Prostate gland (tissue), 2 donors: ENCODE data around the gene TNFRSF13B. TPM values are rescaled to one million over a fixed set of nuclear protein-coding genes. Genes with fewer than 3 reads are reported as not detected.
"Not testable (repeated sequence)": the region's sequence is repeated elsewhere in the genome, so short reads cannot be mapped to it uniquely, and the experiment has no call there.

Experiments
- DNase-seq: peaks from one replicate; pipeline ENCODE4 v3.0.0-alpha.2; 2019; ENCODE audit warnings: low spot score
- H3K27ac ChIP-seq, 2 donors: fragments of 200-600 bp; sonication (generic); 2 replicates each; pipeline ENCODE4 v1.5.1; 2017 to 2019
- H3K27me3 ChIP-seq: fragments of 200-600 bp; sonication (generic); replicated peaks from 2 replicates; pipeline ENCODE4 v1.5.1; 2019; ENCODE audit not compliant: insufficient read depth
- H3K36me3 ChIP-seq, 2 donors: fragments of 200-600 bp; sonication (generic); 1 replicate in 1 of 2; 2 replicates in 1 of 2; pipeline versions ENCODE4 v1.5.1 to v1.8.1; 2017 to 2019
- H3K4me1 ChIP-seq: fragments of 200-600 bp; sonication (generic); replicated peaks from 2 replicates; pipeline ENCODE4 v1.5.1; 2019
- H3K4me3 ChIP-seq, 2 donors: fragments of 200-600 bp; sonication (generic); 2 replicates each; pipeline ENCODE4 v1.5.1; 2017 to 2019
- H3K9me3 ChIP-seq: fragments of 200-600 bp; sonication (generic); 2 replicates; pipeline ENCODE4 v1.5.1; 2017
- POLR2A ChIP-seq: fragments of 450-650 bp; IDR thresholded peaks from one replicate; pipeline ENCODE4 v1.6.1; 2016; ENCODE audit warnings: antibody characterized with exemption, mild to moderate bottlenecking
- POLR2AphosphoS5 ChIP-seq: sonication (generic); formaldehyde crosslinking; IDR thresholded peaks from one replicate; pipeline ENCODE4 v1.6.1; 2017; ENCODE audit warnings: antibody characterized with exemption
- WGBS: methylation state at CpG from one replicate; pipeline ENCODE4 v1.1.5; 2018; 5-methylcytosine and 5-hydroxymethylcytosine counted together
- intact Hi-C: fragments of 100-400 bp; cut with DNase I; formaldehyde crosslinking; loops from one replicate; pipeline ENCODE4 v1.14.2; 2022
- small RNA-seq, 2 donors: library from RNA; depleted of rRNA; stranded (forward); fragments of <200 nt; gene quantifications; one replicate each; pipeline ENCODE3, GENCODE V24; 2016
- total RNA-seq, 2 donors: library from RNA; depleted of rRNA; stranded (reverse); fragments of >200 nt; gene quantifications; one replicate each; pipeline ENCODE4 v1.1.0, GENCODE V29; 2016
- TF ChIP-seq, protein P1 (sequence below), 4 experiments: fragments of 200-600 bp in 2 of 4; fragments of 450-650 bp in 2 of 4; sonication (generic) in 2 of 4; IDR thresholded peaks; 1 replicate in 3 of 4; 2 replicates in 1 of 4; pipeline ENCODE4 v1.5.1; 2016 to 2019; ENCODE audit warnings: antibody characterized with exemption in 4 of 4, mild to moderate bottlenecking in 2 of 4, moderate library complexity in 2 of 4

The TNFRSF13B gene
- total RNA-seq, 2 donors from 2014 or later, result not detected

DNA sequence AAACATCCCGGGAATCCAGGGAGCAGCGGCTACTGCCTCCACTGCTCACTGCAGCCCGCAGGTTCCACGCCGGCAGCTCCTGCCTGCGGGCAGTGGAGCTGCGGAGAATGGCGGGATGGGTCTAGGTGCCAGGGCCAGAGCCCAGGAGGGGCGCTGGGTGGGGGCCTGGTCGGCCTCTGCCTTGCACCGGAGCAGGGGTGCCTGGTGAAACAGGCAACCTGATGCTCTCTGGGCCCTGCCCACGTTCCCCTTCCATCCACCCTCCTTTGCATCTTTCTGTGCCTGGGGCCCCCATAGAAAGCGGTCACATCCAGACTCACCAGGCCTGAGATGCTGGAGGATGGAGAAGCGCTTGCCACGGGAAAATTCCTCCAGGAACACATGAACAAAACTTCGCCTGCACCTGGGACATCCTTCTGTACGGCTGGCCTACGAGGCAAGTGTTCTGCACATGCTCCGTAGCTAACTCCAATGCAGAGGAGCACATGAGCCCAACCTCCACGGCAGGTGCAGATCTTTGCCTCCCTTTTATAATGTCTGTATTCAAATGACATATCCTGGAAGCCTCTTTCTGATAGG, 79.0 kb downstream of the TNFRSF13B start:
- 91% methylated on average over 20 of the region's 20 CpGs for WGBS
- H3K9me3 ChIP-seq, H3K27ac ChIP-seq, intact Hi-C loops, H3K4me3 ChIP-seq, H3K4me1 ChIP-seq, DNase-seq, H3K27me3 ChIP-seq, H3K36me3 ChIP-seq: not testable (repeated sequence)

DNA sequence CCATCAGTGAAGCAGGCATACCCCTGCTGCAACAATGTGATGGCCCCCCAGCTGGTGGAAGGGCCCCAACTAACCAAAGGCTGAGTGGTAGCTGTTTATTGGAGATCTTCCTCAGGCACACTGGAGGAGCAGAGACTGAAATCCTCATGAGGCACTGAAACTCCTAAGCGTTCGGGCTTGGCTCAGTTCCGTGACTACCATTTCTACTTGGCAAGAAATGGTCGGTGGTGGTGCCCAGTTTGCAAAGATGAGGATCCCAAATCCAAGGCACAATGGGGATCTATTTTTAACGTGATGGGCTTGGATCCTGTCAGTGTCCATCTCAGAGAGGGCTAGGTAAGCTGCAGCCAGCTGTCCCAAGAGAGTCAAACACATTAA, 82.8 kb downstream of the TNFRSF13B start:
- Histone ChIP-seq H3K4me1 (no peaks in the 10 kb centered on the region), H3K36me3 (no peaks in the 10 kb centered on the region), H3K27ac (no peak overlapping the region), H3K9me3 (no peaks in the 10 kb centered on the region), H3K4me3 (no peak overlapping the region), H3K27me3 (no peaks in the 10 kb centered on the region)
- 89% methylated on average over 5 of the region's 5 CpGs for WGBS
- no peak for DNase-seq
- TF ChIP-seq POLR2AphosphoS5 (no peak), POLR2A (no peak)
- TF ChIP-seq, protein P1, sequence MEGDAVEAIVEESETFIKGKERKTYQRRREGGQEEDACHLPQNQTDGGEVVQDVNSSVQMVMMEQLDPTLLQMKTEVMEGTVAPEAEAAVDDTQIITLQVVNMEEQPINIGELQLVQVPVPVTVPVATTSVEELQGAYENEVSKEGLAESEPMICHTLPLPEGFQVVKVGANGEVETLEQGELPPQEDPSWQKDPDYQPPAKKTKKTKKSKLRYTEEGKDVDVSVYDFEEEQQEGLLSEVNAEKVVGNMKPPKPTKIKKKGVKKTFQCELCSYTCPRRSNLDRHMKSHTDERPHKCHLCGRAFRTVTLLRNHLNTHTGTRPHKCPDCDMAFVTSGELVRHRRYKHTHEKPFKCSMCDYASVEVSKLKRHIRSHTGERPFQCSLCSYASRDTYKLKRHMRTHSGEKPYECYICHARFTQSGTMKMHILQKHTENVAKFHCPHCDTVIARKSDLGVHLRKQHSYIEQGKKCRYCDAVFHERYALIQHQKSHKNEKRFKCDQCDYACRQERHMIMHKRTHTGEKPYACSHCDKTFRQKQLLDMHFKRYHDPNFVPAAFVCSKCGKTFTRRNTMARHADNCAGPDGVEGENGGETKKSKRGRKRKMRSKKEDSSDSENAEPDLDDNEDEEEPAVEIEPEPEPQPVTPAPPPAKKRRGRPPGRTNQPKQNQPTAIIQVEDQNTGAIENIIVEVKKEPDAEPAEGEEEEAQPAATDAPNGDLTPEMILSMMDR (IDR thresholded peaks at IDR 0.05), result no peak
- intact Hi-C loops, result no loop called here

Small RNAs within 50 kb of the gene (small RNA-seq; reads per million reads assigned to genes)
- gene AL353996.1, result 0 reads per million in 2 donors

Other genes starting within 250 kb of the TNFRSF13B start
- 100 to 1,000 TPM in 1 of 2 donors, 10 to 100 TPM in 1; 84.3 to 258 TPM for gene MPRIP, start 70.3 kb upstream of the TNFRSF13B start, total RNA-seq
- 10 to 100 TPM in 1 of 2 donors, 1 to 10 TPM in 1; 9.5 to 26.4 TPM for gene PLD6, start 234.2 kb upstream of the TNFRSF13B start, total RNA-seq